Hepatocyte (in vitro differentiated cells): Measurements from ENCODE around the gene CUL1. TPM values are rescaled to one million over a fixed set of nuclear protein-coding genes. Genes with fewer than 3 reads are reported as not detected.

Source experiments
- DNase-seq: peaks from one replicate; pipeline ENCODE4 v3.0.0-alpha.2; 2016; ENCODE audit warnings: low spot score
- H2AFZ ChIP-seq: fragments of 200-600 bp; sonication (generic); 2 replicates; pipeline ENCODE4 v1.6.0; 2016; ENCODE audit warnings: antibody characterized with exemption, mild to moderate bottlenecking
- H3K27ac ChIP-seq: fragments of 200-600 bp; sonication (generic); 2 replicates; pipeline ENCODE4 v1.5.1; 2016; ENCODE audit warnings: mild to moderate bottlenecking
- H3K27me3 ChIP-seq: fragments of 200-600 bp; sonication (generic); 2 replicates; pipeline ENCODE4 v1.6.1; 2016
- H3K36me3 ChIP-seq: fragments of 200-600 bp; sonication (generic); replicated peaks from 2 replicates; pipeline ENCODE4 v1.5.1; 2016; ENCODE audit warnings: low read depth; ENCODE audit not compliant: insufficient read depth
- H3K4me1 ChIP-seq: fragments of 200-600 bp; sonication (generic); 2 replicates; pipeline ENCODE4 v1.5.1; 2016; ENCODE audit warnings: mild to moderate bottlenecking, moderate library complexity; ENCODE audit not compliant: insufficient read depth
- H3K4me2 ChIP-seq: fragments of 200-600 bp; sonication (generic); 2 replicates; pipeline ENCODE4 v1.6.0; 2016
- H3K4me3 ChIP-seq: fragments of 200-600 bp; sonication (generic); 2 replicates; pipeline ENCODE4 v1.5.1; 2016; ENCODE audit warnings: mild to moderate bottlenecking
- H3K79me2 ChIP-seq: fragments of 200-600 bp; sonication (generic); 2 replicates; pipeline ENCODE4 v1.6.0; 2017; ENCODE audit warnings: mild to moderate bottlenecking
- H3K9me2 ChIP-seq: fragments of 200-600 bp; sonication (generic); replicated peaks from 2 replicates; pipeline ENCODE4 v1.6.0; 2017; ENCODE audit warnings: mild to moderate bottlenecking; ENCODE audit not compliant: insufficient read depth
- H3K9me3 ChIP-seq: fragments of 200-600 bp; sonication (generic); 2 replicates; pipeline ENCODE4 v1.5.1; 2016; ENCODE audit warnings: low read depth, mild to moderate bottlenecking
- H4K20me1 ChIP-seq: fragments of 200-600 bp; sonication (generic); 2 replicates; pipeline ENCODE4 v1.6.0; 2016; ENCODE audit warnings: mild to moderate bottlenecking; ENCODE audit not compliant: insufficient read depth, poor library complexity, severe bottlenecking
- EZH2 ChIP-seq: fragments of 200-600 bp; sonication (generic); IDR thresholded peaks from 2 replicates; pipeline ENCODE4 v1.6.1; 2016; ENCODE audit warnings: antibody characterized with exemption, mild to moderate bottlenecking, borderline replicate concordance
- EZH2phosphoT487 ChIP-seq: fragments of 200-600 bp; sonication (generic); IDR thresholded peaks from one replicate; pipeline ENCODE4 v1.6.1; 2018; ENCODE audit warnings: antibody characterized with exemption, mild to moderate bottlenecking, low read depth, moderate library complexity; ENCODE audit not compliant: unreplicated experiment, severe bottlenecking
- WGBS: methylation state at CpG from one replicate; pipeline ENCODE4 v1.1.6; 2016; ENCODE audit warnings: low lambda C conversion rate; ENCODE audit errors: missing lambda C conversion rate; 5-methylcytosine and 5-hydroxymethylcytosine counted together
- polyA plus RNA-seq: library from polyadenylated mRNA; unstranded; fragments of >200 nt; fragmentation: Nextera tagmentation; extraction: Ambion mirVana; gene quantifications from 2 replicates; pipeline ENCODE4 v1.2.1, GENCODE V29; 2016
- total RNA-seq: library from RNA; depleted of rRNA; stranded (reverse); fragments of >200 nt; gene quantifications from 2 replicates; pipeline ENCODE4 v1.2.3, GENCODE V29; 2014
- TF ChIP-seq, protein P1 (sequence below): fragments of 200-600 bp; sonication (generic); IDR thresholded peaks from 2 replicates; pipeline ENCODE4 v1.5.1; 2016; ENCODE audit warnings: antibody characterized with exemption, mild to moderate bottlenecking; ENCODE audit not compliant: poor library complexity

CUL1 gene
- total and polyA plus RNA-seq, 2 experiments from 2014 or later = 56.7 to 68.4 TPM

DNA sequence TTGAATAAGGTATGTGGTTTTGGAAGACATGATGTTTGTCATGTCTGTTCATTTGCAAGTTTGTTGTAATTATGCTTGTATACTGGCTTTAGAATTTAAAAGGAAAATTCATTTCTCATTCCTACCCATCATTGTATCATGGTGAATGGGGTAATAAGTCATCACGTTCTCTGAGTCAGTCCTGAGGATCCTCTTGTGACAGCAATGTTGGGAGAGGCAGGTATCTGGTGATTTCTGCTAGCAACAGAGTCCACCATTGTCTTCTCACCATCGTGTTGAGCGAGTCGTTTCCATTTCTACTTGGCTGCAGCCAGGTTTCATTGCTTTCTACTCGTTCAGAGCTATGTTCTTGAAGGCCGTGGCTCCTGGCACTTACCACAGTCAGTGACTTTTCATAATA lies 16.3 kb downstream of the CUL1 start:
- Histone ChIP-seq H3K9me2 (no peaks in the 10 kb centered on the region), H3K27me3 (no peaks in the 10 kb centered on the region), H3K9me3 (no peaks in the 10 kb centered on the region), H3K79me2 (peaks cover 100% of the 10 kb centered on the region), H3K36me3 (no peaks in the 10 kb centered on the region), H4K20me1 (peaks cover 99% of the 10 kb centered on the region), H3K4me3 (no peak overlapping the region), H3K27ac (no peak overlapping the region), H2AFZ (no peak overlapping the region), H3K4me1 (peaks cover 11% of the 10 kb centered on the region), H3K4me2 (no peak overlapping the region)
- no peak for TF ChIP-seq EZH2phosphoT487
- TF ChIP-seq, protein P1, sequence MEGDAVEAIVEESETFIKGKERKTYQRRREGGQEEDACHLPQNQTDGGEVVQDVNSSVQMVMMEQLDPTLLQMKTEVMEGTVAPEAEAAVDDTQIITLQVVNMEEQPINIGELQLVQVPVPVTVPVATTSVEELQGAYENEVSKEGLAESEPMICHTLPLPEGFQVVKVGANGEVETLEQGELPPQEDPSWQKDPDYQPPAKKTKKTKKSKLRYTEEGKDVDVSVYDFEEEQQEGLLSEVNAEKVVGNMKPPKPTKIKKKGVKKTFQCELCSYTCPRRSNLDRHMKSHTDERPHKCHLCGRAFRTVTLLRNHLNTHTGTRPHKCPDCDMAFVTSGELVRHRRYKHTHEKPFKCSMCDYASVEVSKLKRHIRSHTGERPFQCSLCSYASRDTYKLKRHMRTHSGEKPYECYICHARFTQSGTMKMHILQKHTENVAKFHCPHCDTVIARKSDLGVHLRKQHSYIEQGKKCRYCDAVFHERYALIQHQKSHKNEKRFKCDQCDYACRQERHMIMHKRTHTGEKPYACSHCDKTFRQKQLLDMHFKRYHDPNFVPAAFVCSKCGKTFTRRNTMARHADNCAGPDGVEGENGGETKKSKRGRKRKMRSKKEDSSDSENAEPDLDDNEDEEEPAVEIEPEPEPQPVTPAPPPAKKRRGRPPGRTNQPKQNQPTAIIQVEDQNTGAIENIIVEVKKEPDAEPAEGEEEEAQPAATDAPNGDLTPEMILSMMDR = no peak
- no peak for TF ChIP-seq EZH2
- WGBS = 100% methylated on average over 6 of the region's 6 CpGs
- DNase-seq = no peak

DNA sequence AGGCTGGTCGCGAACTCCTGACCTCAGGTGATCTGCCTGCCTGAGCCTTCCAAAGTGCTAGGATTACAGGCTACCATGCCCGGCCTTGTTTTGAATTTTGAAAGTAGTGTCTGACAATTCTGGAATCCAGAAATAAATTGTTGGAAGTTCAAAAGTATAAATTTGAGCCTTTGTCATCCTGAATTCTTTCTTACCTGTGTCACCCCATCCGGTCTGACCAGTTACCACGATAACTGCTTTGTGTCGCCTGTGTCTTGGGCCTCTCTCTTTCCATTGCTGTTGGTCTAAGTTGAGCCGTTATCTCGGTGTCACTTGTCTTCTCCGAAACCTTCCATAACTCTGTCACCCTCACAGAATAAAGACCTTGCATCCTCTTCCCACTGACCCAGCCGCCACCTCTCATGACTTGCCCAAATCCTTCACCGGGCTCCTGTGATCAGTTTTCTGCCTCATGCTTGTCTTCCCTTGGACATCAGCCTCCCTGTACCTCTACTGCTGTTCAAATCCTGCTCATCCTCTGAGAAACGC lies 18.6 kb downstream of the CUL1 start:
- TF ChIP-seq EZH2phosphoT487 (no peak), EZH2 (no peak)
- TF ChIP-seq, protein P1 = no peak
- Histone ChIP-seq H3K9me2 (no peaks in the 10 kb centered on the region), H4K20me1 (peaks cover 99% of the 10 kb centered on the region), H3K4me3 (no peak overlapping the region), H3K27me3 (no peaks in the 10 kb centered on the region), H3K9me3 (no peaks in the 10 kb centered on the region), H3K27ac (no peak overlapping the region), H3K4me2 (no peak overlapping the region), H3K36me3 (no peaks in the 10 kb centered on the region), H2AFZ (no peak overlapping the region), H3K4me1 (peaks cover 11% of the 10 kb centered on the region), H3K79me2 (peaks cover 100% of the 10 kb centered on the region)
- DNase-seq = no peak
- WGBS = 94% methylated on average over 12 of the region's 12 CpGs

DNA sequence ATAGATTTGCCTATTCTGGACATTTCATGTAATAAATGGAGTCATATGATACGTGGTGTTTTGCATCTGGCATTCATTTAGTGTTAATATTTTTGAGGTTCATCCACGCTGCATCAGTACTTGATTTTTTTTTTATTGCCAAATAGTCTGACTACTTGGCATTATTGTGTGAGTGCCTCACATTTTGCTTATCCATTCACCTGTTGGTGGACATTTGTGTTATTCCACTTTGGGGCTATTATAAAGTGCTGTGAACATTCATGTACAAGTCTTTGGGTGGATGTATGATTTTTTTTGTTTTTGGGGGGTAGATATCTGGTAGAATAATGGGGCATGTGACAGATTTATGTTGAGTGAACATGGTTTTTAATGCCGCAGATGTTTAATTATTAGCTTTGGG lies 19.7 kb downstream of the CUL1 start:
- Histone ChIP-seq H4K20me1 (peaks cover 99% of the 10 kb centered on the region), H3K4me3 (no peak overlapping the region), H3K27me3 (no peaks in the 10 kb centered on the region), H3K9me3 (no peaks in the 10 kb centered on the region), H3K4me2 (no peak overlapping the region), H2AFZ (no peak overlapping the region), H3K9me2 (no peaks in the 10 kb centered on the region), H3K4me1 (peaks cover 2% of the 10 kb centered on the region), H3K79me2 (peaks cover 100% of the 10 kb centered on the region), H3K36me3 (no peaks in the 10 kb centered on the region), H3K27ac (no peak overlapping the region)
- DNase-seq = no peak
- 69% methylated on average over 3 of the region's 3 CpGs for WGBS
- TF ChIP-seq EZH2phosphoT487 (no peak), EZH2 (no peak)
- TF ChIP-seq, protein P1 = no peak

DNA sequence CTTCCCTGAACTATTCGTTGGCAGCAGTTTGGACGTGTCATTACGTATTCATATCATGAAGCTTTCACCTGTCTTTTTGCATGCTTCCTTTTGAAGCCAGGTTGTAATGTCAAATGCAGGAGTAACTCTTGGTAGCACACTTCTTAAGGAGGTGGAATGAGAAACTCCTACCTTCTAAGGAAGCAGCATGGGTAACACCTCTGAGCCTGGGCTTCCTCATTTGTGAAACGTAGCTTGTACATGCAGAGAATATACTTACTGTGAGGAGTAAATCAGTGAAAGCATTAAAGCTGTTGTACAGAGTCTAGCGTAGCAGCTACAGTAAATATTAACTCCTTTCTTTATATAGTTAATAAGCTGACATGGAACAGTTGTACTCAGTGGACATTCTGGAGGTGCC lies 21.1 kb downstream of the CUL1 start:
- Histone ChIP-seq H4K20me1 (peaks cover 99% of the 10 kb centered on the region), H2AFZ (no peak overlapping the region), H3K9me3 (no peaks in the 10 kb centered on the region), H3K4me2 (no peak overlapping the region), H3K27me3 (no peaks in the 10 kb centered on the region), H3K4me1 (no peaks in the 10 kb centered on the region), H3K36me3 (no peaks in the 10 kb centered on the region), H3K79me2 (peaks cover 100% of the 10 kb centered on the region), H3K4me3 (no peak overlapping the region), H3K27ac (no peak overlapping the region), H3K9me2 (no peaks in the 10 kb centered on the region)
- 79% methylated on average over 5 of the region's 5 CpGs for WGBS
- no peak for DNase-seq
- no peak for TF ChIP-seq EZH2
- no peak for TF ChIP-seq EZH2phosphoT487
- TF ChIP-seq, protein P1 = no peak
